HEK293 (cell line): ENCODE results near the gene C19orf44.

Experiments
- KLF9 ChIP-seq: fragments of 450-650 bp; formaldehyde crosslinking; IDR thresholded peaks from 2 replicates; pipeline ENCODE4 v1.5.1; 2016; ENCODE audit warnings: missing biosample characterization, missing genetic modification characterization, low read depth
- MEIS1 ChIP-seq: sonication (generic); formaldehyde crosslinking; IDR thresholded peaks from 2 replicates; pipeline ENCODE4 v1.8.1; 2022; ENCODE audit warnings: missing genetic modification reagents, mild to moderate bottlenecking, borderline replicate concordance
- ZBTB7A ChIP-seq: fragments of 450-650 bp; formaldehyde crosslinking; IDR thresholded peaks from 2 replicates; pipeline ENCODE4 v1.5.1; 2016; ENCODE audit warnings: low read depth, missing biosample characterization, missing genetic modification characterization
- ZNF274 ChIP-seq, 2 experiments: fragments of 200-500 bp in 1 of 2; fragments of 450-650 bp in 1 of 2; sonication (Bioruptor generic) in 1 of 2; formaldehyde crosslinking in 1 of 2; IDR thresholded peaks; 2 replicates each; pipeline versions ENCODE4 v1.5.1 to v1.6.1; 2014 to 2016; ENCODE audit warnings: borderline replicate concordance in 1 of 2, inconsistent platforms in 1 of 2, low read length in 1 of 2, missing biosample characterization in 1 of 2, missing genetic modification characterization in 1 of 2
- TF ChIP-seq, protein P1 (sequence below): fragments of 450-650 bp; formaldehyde crosslinking; IDR thresholded peaks from 2 replicates; pipeline ENCODE4 v1.5.1; 2016; ENCODE audit warnings: missing biosample characterization, missing genetic modification characterization

DNA sequence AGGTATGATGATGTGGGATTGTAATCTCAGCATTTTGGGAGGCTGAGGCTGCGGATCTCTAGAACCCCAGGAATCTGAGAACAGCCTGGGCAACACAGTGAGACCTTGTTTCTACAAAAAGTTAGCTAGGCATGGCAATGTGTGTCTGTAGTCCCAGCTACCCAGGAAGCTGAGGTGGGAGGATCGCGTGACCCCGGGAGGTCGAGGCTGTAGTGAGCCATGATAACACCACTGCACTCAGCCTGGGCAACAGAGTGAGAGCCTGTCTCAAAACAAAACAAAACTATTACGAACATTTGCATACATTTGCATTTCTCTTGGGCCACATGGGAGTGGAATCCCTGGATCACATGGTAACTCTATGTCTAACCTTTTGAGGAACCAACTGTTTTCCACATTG, 1.6 kb downstream of the C19orf44 start:
- TF ChIP-seq ZBTB7A (tag by site-specific recombination) (no peak), KLF9 (tag by site-specific recombination) (no peak), ZNF274 (IDR thresholded peaks at IDR 0.05; ENCODE audit: low read length) (no peak), ZNF274 (tag by site-specific recombination; IDR thresholded peaks at IDR 0.05; ENCODE audit: borderline replicate concordance) (no peak), MEIS1 (CRISPR knock-in tag) (no peak)
- TF ChIP-seq, protein P1, sequence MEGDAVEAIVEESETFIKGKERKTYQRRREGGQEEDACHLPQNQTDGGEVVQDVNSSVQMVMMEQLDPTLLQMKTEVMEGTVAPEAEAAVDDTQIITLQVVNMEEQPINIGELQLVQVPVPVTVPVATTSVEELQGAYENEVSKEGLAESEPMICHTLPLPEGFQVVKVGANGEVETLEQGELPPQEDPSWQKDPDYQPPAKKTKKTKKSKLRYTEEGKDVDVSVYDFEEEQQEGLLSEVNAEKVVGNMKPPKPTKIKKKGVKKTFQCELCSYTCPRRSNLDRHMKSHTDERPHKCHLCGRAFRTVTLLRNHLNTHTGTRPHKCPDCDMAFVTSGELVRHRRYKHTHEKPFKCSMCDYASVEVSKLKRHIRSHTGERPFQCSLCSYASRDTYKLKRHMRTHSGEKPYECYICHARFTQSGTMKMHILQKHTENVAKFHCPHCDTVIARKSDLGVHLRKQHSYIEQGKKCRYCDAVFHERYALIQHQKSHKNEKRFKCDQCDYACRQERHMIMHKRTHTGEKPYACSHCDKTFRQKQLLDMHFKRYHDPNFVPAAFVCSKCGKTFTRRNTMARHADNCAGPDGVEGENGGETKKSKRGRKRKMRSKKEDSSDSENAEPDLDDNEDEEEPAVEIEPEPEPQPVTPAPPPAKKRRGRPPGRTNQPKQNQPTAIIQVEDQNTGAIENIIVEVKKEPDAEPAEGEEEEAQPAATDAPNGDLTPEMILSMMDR (tag by site-specific recombination): no peak
